ENCODE results near the gene CCDC127. TPM values are rescaled to one million over a fixed set of nuclear protein-coding genes. Genes with fewer than 3 reads are reported as not detected.
"Not testable (repeated sequence)": the region's sequence is repeated elsewhere in the genome, so short reads cannot be mapped to it uniquely, and the experiment has no call there.

The CCDC127 gene
- total RNA-seq, 1 donor: 1.4 TPM

- not testable (repeated sequence) for H3K9me3 ChIP-seq (ENCODE audit: low read depth, low read length); H3K4me1 ChIP-seq (ENCODE audit: insufficient read depth, low read length); H3K27me3 ChIP-seq (ENCODE audit: insufficient read depth, low read length); H3K4me3 ChIP-seq (ENCODE audit: low read length)
These were observed 25.9 kb upstream of the CCDC127 start for GRCh38 chr5:243683-244367.

GRCh38 chr5:241045-241669 is 23.2 kb upstream of the CCDC127 start:
- not testable (repeated sequence) for H3K9me3 ChIP-seq (ENCODE audit: low read depth, low read length); H3K4me3 ChIP-seq (ENCODE audit: low read length); H3K4me1 ChIP-seq (ENCODE audit: insufficient read depth, low read length); H3K27me3 ChIP-seq (ENCODE audit: insufficient read depth, low read length)

GRCh38 chr5:240550-240949 is 22.6 kb upstream of the CCDC127 start:
- H3K27me3 ChIP-seq (ENCODE audit: insufficient read depth, low read length); H3K9me3 ChIP-seq (ENCODE audit: low read depth, low read length); H3K4me1 ChIP-seq (ENCODE audit: insufficient read depth, low read length); H3K4me3 ChIP-seq (ENCODE audit: low read length): not testable (repeated sequence)

- not testable (repeated sequence) for H3K4me1 ChIP-seq (ENCODE audit: insufficient read depth, low read length); H3K27me3 ChIP-seq (ENCODE audit: insufficient read depth, low read length); H3K9me3 ChIP-seq (ENCODE audit: low read depth, low read length); H3K4me3 ChIP-seq (ENCODE audit: low read length)
These were observed 20.0 kb upstream of the CCDC127 start for GRCh38 chr5:237931-238330.

GRCh38 chr5:235527-235926 is 17.6 kb upstream of the CCDC127 start:
- not testable (repeated sequence) for H3K9me3 ChIP-seq (ENCODE audit: low read depth, low read length); H3K4me3 ChIP-seq (ENCODE audit: low read length); H3K27me3 ChIP-seq (ENCODE audit: insufficient read depth, low read length); H3K4me1 ChIP-seq (ENCODE audit: insufficient read depth, low read length)

GRCh38 chr5:234450-234849 is 16.5 kb upstream of the CCDC127 start:
- no peaks in the 10 kb centered on the region for H3K4me1 ChIP-seq (ENCODE audit: insufficient read depth, low read length)
- no peaks in the 10 kb centered on the region for H3K9me3 ChIP-seq (ENCODE audit: low read depth, low read length)
- no peak overlapping the region for H3K4me3 ChIP-seq (ENCODE audit: low read length)
- no peaks in the 10 kb centered on the region for H3K27me3 ChIP-seq (ENCODE audit: insufficient read depth, low read length)

GRCh38 chr5:233426-233825 is 15.5 kb upstream of the CCDC127 start:
- not testable (repeated sequence) for H3K4me1 ChIP-seq (ENCODE audit: insufficient read depth, low read length); H3K4me3 ChIP-seq (ENCODE audit: low read length); H3K27me3 ChIP-seq (ENCODE audit: insufficient read depth, low read length)

GRCh38 chr5:231661-232060 is 13.7 kb upstream of the CCDC127 start:
- no peaks in the 10 kb centered on the region for H3K9me3 ChIP-seq (ENCODE audit: low read depth, low read length)
- H3K4me3 ChIP-seq (ENCODE audit: low read length): no peak overlapping the region
- H3K4me1 ChIP-seq (ENCODE audit: insufficient read depth, low read length): no peaks in the 10 kb centered on the region
- H3K27me3 ChIP-seq (ENCODE audit: insufficient read depth, low read length): no peaks in the 10 kb centered on the region

More at GRCh38 chr5:233426-233825, 15.5 kb upstream of the CCDC127 start:
- not testable (repeated sequence) for H3K9me3 ChIP-seq (ENCODE audit: low read depth, low read length)

GRCh38 chr5:230711-231110 is 12.8 kb upstream of the CCDC127 start:
- no peaks in the 10 kb centered on the region for H3K27me3 ChIP-seq (ENCODE audit: insufficient read depth, low read length)

GRCh38 chr5:228886-229285 is 10.9 kb upstream of the CCDC127 start:
- no peak overlapping the region for H3K4me3 ChIP-seq (ENCODE audit: low read length)
- H3K9me3 ChIP-seq (ENCODE audit: low read depth, low read length): no peaks in the 10 kb centered on the region
- H3K4me1 ChIP-seq (ENCODE audit: insufficient read depth, low read length): no peaks in the 10 kb centered on the region
- H3K27me3 ChIP-seq (ENCODE audit: insufficient read depth, low read length): no peaks in the 10 kb centered on the region

More at GRCh38 chr5:230711-231110, 12.8 kb upstream of the CCDC127 start:
- Histone ChIP-seq H3K4me1 (ENCODE audit: insufficient read depth, low read length) (no peaks in the 10 kb centered on the region), H3K9me3 (ENCODE audit: low read depth, low read length) (no peaks in the 10 kb centered on the region), H3K4me3 (ENCODE audit: low read length) (no peak overlapping the region)

- H3K4me1 ChIP-seq (ENCODE audit: insufficient read depth, low read length); H3K9me3 ChIP-seq (ENCODE audit: low read depth, low read length); H3K27me3 ChIP-seq (ENCODE audit: insufficient read depth, low read length); H3K4me3 ChIP-seq (ENCODE audit: low read length): not testable (repeated sequence)
These were observed 9.4 kb upstream of the CCDC127 start for GRCh38 chr5:227375-227774.

GRCh38 chr5:225334-225733 is 7.4 kb upstream of the CCDC127 start:
- no peaks in the 10 kb centered on the region for H3K9me3 ChIP-seq (ENCODE audit: low read depth, low read length)
- H3K4me1 ChIP-seq (ENCODE audit: insufficient read depth, low read length): peaks cover 13% of the 10 kb centered on the region
- no peaks in the 10 kb centered on the region for H3K27me3 ChIP-seq (ENCODE audit: insufficient read depth, low read length)
- H3K4me3 ChIP-seq (ENCODE audit: low read length): no peak overlapping the region

GRCh38 chr5:223791-224190 is 5.8 kb upstream of the CCDC127 start:
- Histone ChIP-seq H3K4me1 (ENCODE audit: insufficient read depth, low read length) (peaks cover 23% of the 10 kb centered on the region), H3K27me3 (ENCODE audit: insufficient read depth, low read length) (no peaks in the 10 kb centered on the region), H3K4me3 (ENCODE audit: low read length) (no peak overlapping the region), H3K9me3 (ENCODE audit: low read depth, low read length) (no peaks in the 10 kb centered on the region)

- not testable (repeated sequence) for H3K9me3 ChIP-seq (ENCODE audit: low read depth, low read length); H3K27me3 ChIP-seq (ENCODE audit: insufficient read depth, low read length); H3K4me3 ChIP-seq (ENCODE audit: low read length)
- peaks cover 23% of the 10 kb centered on the region for H3K4me1 ChIP-seq (ENCODE audit: insufficient read depth, low read length)
These were observed 5.2 kb upstream of the CCDC127 start for GRCh38 chr5:222951-223715.

GRCh38 chr5:219991-220390 is 2.0 kb upstream of the CCDC127 start:
- Histone ChIP-seq H3K9me3 (ENCODE audit: low read depth, low read length) (no peaks in the 10 kb centered on the region), H3K27me3 (ENCODE audit: insufficient read depth, low read length) (no peaks in the 10 kb centered on the region), H3K4me3 (ENCODE audit: low read length) (peak overlapping the region; percentile 89), H3K4me1 (ENCODE audit: insufficient read depth, low read length) (peaks cover 31% of the 10 kb centered on the region)
